Measurements from ENCODE around the gene GIN1. TPM values are rescaled to one million over a fixed set of nuclear protein-coding genes. Genes with fewer than 3 reads are reported as not detected.

Gene GIN1
- total and polyA plus RNA-seq, 10 of the 15 experiments (the other 5 are each of a cell fraction or from before 2014, with no cell fraction given) = 3.3 to 9.7 (median 6.8) TPM

- TF ChIP-seq E4F1 (IDR thresholded peaks at IDR 0.05; ENCODE audit: borderline replicate concordance, partially characterized antibody) = no peak
- 0 out of 2 replicates have a peak, but pooled peaks have one; percentile 63 for TF ChIP-seq MLLT1 (IDR thresholded peaks at IDR 0.05)
- peak; percentile 50 for TF ChIP-seq MYC (IDR thresholded peaks at IDR 0.05; ENCODE audit: insufficient read depth, insufficient read length, insufficient replicate concordance, low read length, severe bottlenecking)
- TF ChIP-seq, protein P1, sequence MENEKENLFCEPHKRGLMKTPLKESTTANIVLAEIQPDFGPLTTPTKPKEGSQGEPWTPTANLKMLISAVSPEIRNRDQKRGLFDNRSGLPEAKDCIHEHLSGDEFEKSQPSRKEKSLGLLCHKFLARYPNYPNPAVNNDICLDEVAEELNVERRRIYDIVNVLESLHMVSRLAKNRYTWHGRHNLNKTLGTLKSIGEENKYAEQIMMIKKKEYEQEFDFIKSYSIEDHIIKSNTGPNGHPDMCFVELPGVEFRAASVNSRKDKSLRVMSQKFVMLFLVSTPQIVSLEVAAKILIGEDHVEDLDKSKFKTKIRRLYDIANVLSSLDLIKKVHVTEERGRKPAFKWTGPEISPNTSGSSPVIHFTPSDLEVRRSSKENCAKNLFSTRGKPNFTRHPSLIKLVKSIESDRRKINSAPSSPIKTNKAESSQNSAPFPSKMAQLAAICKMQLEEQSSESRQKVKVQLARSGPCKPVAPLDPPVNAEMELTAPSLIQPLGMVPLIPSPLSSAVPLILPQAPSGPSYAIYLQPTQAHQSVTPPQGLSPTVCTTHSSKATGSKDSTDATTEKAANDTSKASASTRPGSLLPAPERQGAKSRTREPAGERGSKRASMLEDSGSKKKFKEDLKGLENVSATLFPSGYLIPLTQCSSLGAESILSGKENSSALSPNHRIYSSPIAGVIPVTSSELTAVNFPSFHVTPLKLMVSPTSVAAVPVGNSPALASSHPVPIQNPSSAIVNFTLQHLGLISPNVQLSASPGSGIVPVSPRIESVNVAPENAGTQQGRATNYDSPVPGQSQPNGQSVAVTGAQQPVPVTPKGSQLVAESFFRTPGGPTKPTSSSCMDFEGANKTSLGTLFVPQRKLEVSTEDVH (IDR thresholded peaks at IDR 0.05; ENCODE audit: low read depth, partially characterized antibody) = peak; percentile 99
- TF ChIP-seq, protein P2, sequence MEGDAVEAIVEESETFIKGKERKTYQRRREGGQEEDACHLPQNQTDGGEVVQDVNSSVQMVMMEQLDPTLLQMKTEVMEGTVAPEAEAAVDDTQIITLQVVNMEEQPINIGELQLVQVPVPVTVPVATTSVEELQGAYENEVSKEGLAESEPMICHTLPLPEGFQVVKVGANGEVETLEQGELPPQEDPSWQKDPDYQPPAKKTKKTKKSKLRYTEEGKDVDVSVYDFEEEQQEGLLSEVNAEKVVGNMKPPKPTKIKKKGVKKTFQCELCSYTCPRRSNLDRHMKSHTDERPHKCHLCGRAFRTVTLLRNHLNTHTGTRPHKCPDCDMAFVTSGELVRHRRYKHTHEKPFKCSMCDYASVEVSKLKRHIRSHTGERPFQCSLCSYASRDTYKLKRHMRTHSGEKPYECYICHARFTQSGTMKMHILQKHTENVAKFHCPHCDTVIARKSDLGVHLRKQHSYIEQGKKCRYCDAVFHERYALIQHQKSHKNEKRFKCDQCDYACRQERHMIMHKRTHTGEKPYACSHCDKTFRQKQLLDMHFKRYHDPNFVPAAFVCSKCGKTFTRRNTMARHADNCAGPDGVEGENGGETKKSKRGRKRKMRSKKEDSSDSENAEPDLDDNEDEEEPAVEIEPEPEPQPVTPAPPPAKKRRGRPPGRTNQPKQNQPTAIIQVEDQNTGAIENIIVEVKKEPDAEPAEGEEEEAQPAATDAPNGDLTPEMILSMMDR (IDR thresholded peaks at IDR 0.05 in 2 of 3, conservative IDR thresholded peaks at IDR 0.05 in 1 of 3; ENCODE audit: control insufficient read depth in 2 of 3, extremely low read depth in 1 of 3, insufficient read depth in 1 of 3, low read depth in 3 of 3, low read length in 3 of 3) = no peak
- TF ChIP-seq, protein P3, sequence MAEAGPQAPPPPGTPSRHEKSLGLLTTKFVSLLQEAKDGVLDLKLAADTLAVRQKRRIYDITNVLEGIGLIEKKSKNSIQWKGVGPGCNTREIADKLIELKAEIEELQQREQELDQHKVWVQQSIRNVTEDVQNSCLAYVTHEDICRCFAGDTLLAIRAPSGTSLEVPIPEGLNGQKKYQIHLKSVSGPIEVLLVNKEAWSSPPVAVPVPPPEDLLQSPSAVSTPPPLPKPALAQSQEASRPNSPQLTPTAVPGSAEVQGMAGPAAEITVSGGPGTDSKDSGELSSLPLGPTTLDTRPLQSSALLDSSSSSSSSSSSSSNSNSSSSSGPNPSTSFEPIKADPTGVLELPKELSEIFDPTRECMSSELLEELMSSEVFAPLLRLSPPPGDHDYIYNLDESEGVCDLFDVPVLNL (IDR thresholded peaks at IDR 0.05; ENCODE audit: low read depth, low read length) = peak; percentile 47; the same call in 1 of the 2 replicates
- TF ChIP-seq TCF7 (IDR thresholded peaks at IDR 0.05; ENCODE audit: borderline replicate concordance) = peak; percentile 54
- TF ChIP-seq SMC3 (IDR thresholded peaks at IDR 0.05; ENCODE audit: borderline replicate concordance, low read length) = no peak
- TF ChIP-seq GABPA (IDR thresholded peaks at IDR 0.05; ENCODE audit: low read depth) = peak; percentile 100
- no peak for TF ChIP-seq CEBPB (IDR thresholded peaks at IDR 0.05; ENCODE audit: borderline replicate concordance in 1 of 2, low read depth in 2 of 2, low read length in 2 of 2)
- TF ChIP-seq BHLHE40 (IDR thresholded peaks at IDR 0.05; ENCODE audit: borderline replicate concordance in 1 of 2, low read depth in 2 of 2, low read length in 1 of 2) = peak; percentile 57 to 85; a peak in 3 of 4 replicates
Measured at GRCh38 chr5:103119765-103120606, at the start of gene GIN1, which contains the start of gene PPIP5K2 (continued).
